ENCODE measurements around the gene AURKAIP1. TPM values are rescaled to one million over a fixed set of nuclear protein-coding genes. Genes with fewer than 3 reads are reported as not detected.
A peak's percentile ranks its signal among the peaks of the same experiment; 100 is the strongest.

AURKAIP1 gene
- total and polyA plus RNA-seq, 2 of the 13 experiments (the other 11 are each of a cell fraction or from before 2014, with no cell fraction given): 69.5 to 175 TPM

DNA sequence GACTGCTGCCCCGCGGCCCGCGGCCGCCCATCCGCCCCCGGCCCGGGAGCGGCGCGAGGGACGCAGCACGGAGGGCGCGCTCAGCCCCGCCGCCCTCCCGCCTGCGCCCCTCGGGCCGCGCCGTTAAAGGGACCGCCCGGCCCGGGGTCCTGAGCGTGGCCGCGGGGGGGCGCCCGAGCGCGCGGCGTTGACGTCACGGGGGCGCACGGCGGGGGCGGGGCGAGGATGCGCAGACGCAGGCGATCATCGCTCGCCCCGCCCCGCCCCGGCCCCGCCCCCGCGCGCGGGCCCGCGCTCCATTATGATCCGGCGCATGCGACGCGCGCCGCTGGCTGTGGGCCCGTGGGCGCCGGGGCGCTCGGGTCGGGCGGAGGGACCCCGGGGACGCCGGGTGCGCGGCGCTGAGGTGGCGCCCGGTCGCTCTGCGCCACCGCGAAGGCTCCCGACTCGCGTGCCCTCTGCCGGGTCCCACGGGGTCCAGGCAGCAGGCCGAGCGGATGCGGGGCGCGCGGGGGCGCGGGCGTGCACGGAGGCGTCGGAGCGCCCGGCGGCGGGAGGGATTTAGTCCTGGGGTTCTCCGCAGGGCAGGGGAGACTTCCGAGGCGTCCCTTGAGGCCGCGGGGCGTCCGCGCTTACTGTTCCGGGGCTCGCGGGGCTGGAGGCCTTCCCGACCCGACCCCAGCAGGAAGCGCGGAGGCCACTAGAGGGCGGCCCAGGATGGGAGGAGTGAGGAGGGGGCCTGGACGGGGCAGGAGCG, 25.6 kb downstream of the AURKAIP1 start, which contains the start of gene DVL1 (continued):
- TF ChIP-seq, protein P1, sequence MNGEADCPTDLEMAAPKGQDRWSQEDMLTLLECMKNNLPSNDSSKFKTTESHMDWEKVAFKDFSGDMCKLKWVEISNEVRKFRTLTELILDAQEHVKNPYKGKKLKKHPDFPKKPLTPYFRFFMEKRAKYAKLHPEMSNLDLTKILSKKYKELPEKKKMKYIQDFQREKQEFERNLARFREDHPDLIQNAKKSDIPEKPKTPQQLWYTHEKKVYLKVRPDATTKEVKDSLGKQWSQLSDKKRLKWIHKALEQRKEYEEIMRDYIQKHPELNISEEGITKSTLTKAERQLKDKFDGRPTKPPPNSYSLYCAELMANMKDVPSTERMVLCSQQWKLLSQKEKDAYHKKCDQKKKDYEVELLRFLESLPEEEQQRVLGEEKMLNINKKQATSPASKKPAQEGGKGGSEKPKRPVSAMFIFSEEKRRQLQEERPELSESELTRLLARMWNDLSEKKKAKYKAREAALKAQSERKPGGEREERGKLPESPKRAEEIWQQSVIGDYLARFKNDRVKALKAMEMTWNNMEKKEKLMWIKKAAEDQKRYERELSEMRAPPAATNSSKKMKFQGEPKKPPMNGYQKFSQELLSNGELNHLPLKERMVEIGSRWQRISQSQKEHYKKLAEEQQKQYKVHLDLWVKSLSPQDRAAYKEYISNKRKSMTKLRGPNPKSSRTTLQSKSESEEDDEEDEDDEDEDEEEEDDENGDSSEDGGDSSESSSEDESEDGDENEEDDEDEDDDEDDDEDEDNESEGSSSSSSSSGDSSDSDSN (CRISPR knock-in tag; IDR thresholded peaks at IDR 0.05): peak; percentile 43
- no peak for TF ChIP-seq MTF1 (CRISPR knock-in tag; IDR thresholded peaks at IDR 0.05)
- no peak for TF ChIP-seq ZNF773 (CRISPR knock-in tag; IDR thresholded peaks at IDR 0.05; ENCODE audit: borderline replicate concordance)
- no peak for TF ChIP-seq SMC3 (IDR thresholded peaks at IDR 0.05; ENCODE audit: low read length)
- TF ChIP-seq HES4 (CRISPR knock-in tag; IDR thresholded peaks at IDR 0.05; ENCODE audit: borderline replicate concordance): 0 out of 2 replicates have a peak, but pooled peaks have one; percentile 57
- no peak for TF ChIP-seq YY1 (IDR thresholded peaks at IDR 0.05; ENCODE audit: insufficient read depth, insufficient replicate concordance, low read depth, low read length)
- no peak for TF ChIP-seq RORA (CRISPR knock-in tag; IDR thresholded peaks at IDR 0.05)
- no peak for TF ChIP-seq CC2D1A (CRISPR knock-in tag; IDR thresholded peaks at IDR 0.05)
- no peak for TF ChIP-seq CEBPG (CRISPR knock-in tag; IDR thresholded peaks at IDR 0.05)
- peak; percentile 36; the same call in 1 of the 2 replicates for TF ChIP-seq SALL1 (CRISPR knock-in tag; IDR thresholded peaks at IDR 0.05)
- TF ChIP-seq PRPF4 (IDR thresholded peaks at IDR 0.05; ENCODE audit: low read depth, low read length, poor library complexity, severe bottlenecking): no peak
- TF ChIP-seq RBAK (CRISPR knock-in tag; IDR thresholded peaks at IDR 0.05): no peak
- TF ChIP-seq, protein P2, sequence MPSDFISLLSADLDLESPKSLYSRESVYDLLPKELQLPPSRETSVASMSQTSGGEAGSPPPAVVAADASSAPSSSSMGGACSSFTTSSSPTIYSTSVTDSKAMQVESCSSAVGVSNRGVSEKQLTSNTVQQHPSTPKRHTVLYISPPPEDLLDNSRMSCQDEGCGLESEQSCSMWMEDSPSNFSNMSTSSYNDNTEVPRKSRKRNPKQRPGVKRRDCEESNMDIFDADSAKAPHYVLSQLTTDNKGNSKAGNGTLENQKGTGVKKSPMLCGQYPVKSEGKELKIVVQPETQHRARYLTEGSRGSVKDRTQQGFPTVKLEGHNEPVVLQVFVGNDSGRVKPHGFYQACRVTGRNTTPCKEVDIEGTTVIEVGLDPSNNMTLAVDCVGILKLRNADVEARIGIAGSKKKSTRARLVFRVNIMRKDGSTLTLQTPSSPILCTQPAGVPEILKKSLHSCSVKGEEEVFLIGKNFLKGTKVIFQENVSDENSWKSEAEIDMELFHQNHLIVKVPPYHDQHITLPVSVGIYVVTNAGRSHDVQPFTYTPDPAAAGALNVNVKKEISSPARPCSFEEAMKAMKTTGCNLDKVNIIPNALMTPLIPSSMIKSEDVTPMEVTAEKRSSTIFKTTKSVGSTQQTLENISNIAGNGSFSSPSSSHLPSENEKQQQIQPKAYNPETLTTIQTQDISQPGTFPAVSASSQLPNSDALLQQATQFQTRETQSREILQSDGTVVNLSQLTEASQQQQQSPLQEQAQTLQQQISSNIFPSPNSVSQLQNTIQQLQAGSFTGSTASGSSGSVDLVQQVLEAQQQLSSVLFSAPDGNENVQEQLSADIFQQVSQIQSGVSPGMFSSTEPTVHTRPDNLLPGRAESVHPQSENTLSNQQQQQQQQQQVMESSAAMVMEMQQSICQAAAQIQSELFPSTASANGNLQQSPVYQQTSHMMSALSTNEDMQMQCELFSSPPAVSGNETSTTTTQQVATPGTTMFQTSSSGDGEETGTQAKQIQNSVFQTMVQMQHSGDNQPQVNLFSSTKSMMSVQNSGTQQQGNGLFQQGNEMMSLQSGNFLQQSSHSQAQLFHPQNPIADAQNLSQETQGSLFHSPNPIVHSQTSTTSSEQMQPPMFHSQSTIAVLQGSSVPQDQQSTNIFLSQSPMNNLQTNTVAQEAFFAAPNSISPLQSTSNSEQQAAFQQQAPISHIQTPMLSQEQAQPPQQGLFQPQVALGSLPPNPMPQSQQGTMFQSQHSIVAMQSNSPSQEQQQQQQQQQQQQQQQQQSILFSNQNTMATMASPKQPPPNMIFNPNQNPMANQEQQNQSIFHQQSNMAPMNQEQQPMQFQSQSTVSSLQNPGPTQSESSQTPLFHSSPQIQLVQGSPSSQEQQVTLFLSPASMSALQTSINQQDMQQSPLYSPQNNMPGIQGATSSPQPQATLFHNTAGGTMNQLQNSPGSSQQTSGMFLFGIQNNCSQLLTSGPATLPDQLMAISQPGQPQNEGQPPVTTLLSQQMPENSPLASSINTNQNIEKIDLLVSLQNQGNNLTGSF (CRISPR knock-in tag; IDR thresholded peaks at IDR 0.05): no peak
- TF ChIP-seq, protein P3, sequence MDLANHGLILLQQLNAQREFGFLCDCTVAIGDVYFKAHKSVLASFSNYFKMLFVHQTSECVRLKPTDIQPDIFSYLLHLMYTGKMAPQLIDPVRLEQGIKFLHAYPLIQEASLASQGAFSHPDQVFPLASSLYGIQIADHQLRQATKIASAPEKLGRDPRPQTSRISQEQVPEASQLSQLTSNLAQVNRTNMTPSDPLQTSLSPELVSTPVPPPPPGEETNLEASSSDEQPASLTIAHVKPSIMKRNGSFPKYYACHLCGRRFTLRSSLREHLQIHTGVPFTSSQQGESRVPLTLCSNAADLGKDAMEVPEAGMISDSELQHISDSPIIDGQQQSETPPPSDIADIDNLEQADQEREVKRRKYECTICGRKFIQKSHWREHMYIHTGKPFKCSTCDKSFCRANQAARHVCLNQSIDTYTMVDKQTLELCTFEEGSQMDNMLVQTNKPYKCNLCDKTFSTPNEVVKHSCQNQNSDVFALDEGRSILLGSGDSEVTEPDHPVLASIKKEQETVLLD (CRISPR knock-in tag; IDR thresholded peaks at IDR 0.05; ENCODE audit: low read depth): 0 out of 2 replicates have a peak, but pooled peaks have one; percentile 36
- no peak for TF ChIP-seq IKZF4 (CRISPR knock-in tag; IDR thresholded peaks at IDR 0.05; ENCODE audit: borderline replicate concordance, low read depth, not compliant biosample characterization)
- TF ChIP-seq ZBTB20 (CRISPR knock-in tag; IDR thresholded peaks at IDR 0.05; ENCODE audit: borderline replicate concordance, low read depth): no peak
- peak; percentile 49; the same call in 1 of the 2 replicates for TF ChIP-seq MAZ (IDR thresholded peaks at IDR 0.05; ENCODE audit: borderline replicate concordance, low read depth, low read length)
- TF ChIP-seq MAZ (CRISPR knock-in tag; IDR thresholded peaks at IDR 0.05; ENCODE audit: low read depth): peak; percentile 43
- no peak for TF ChIP-seq ZNF136 (CRISPR knock-in tag; IDR thresholded peaks at IDR 0.05; ENCODE audit: low read depth)
- TF ChIP-seq ZNF333 (CRISPR knock-in tag; IDR thresholded peaks at IDR 0.05; ENCODE audit: borderline replicate concordance): no peak
